ENCODE results near the gene SPATA13. TPM values are rescaled to one million over a fixed set of nuclear protein-coding genes. Genes with fewer than 3 reads are reported as not detected.

The SPATA13 gene
- total RNA-seq, result 1.7 and 1.9 TPM in 2 replicates

GRCh38 chr13:24160458-24161009 is at the start of gene SPATA13:
Gene SPATA13 (plus strand): TSS chr13:24160720. CDS start chr13:24222930, 62,210 bp downstream.

DNA sequence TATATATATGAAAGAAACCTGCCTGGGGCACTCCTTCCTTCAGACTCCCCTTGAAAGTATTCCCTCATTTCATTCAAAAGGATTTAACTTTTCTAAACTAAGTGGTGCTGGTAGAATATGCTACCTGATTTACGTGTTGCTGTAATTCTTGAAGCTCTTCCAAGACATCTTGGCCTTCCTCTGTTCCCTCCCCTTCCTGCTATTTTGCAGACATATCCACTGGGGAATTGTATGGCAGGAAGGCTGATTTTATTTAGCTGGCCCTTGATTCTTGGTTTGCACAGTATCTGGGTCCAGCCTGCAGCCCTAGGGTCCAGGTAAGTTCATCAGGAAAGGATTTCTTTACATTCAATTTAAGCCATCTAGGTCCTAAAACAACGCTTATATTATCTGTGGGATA is 148.8 kb downstream of the SPATA13 start, which contains the start of gene C1QTNF9:
C1QTNF9 (plus strand) TSS at position 281 of the 400 bp plus-strand sequence. CDS start 6,424 bp downstream, outside the sequence.

Other genes starting within 250 kb of the SPATA13 start
- gene C1QTNF9, start 148.9 kb downstream of the SPATA13 start, total RNA-seq, result not detected in 2 replicates